A549 (cell line): ENCODE measurements around the gene ARHGAP4.

Experiments
- EP300 ChIP-seq, 2 experiments: fragments of >200 bp; sonication (Bioruptor Twin); formaldehyde crosslinking; IDR thresholded peaks; 2 replicates in 1 of 2; 3 replicates in 1 of 2; pipeline ENCODE4 v1.6.1; 2016 to 2017
- RARB ChIP-seq: fragments of 250-450 bp; sonication (Bioruptor Pico); IDR thresholded peaks from 2 replicates; pipeline ENCODE4 v1.8.0; 2021; ENCODE audit warnings: mild to moderate bottlenecking, moderate library complexity
- TF ChIP-seq, protein P1 (sequence below): fragments of 200-600 bp; sonication (generic); IDR thresholded peaks from 2 replicates; pipeline ENCODE4 v1.6.1; 2016; ENCODE audit warnings: antibody characterized with exemption, mild to moderate bottlenecking, moderate library complexity
- TF ChIP-seq, protein P2 (sequence below): fragments of >200 bp; sonication (Bioruptor Twin); formaldehyde crosslinking; IDR thresholded peaks from 3 replicates; pipeline ENCODE4 v1.5.1; 2016
- TF ChIP-seq, protein P3 (sequence below): fragments of 250-450 bp; sonication (Bioruptor Pico); IDR thresholded peaks from 2 replicates; pipeline ENCODE4 v1.5.0; 2020; ENCODE audit warnings: low read depth, mild to moderate bottlenecking, moderate library complexity

DNA sequence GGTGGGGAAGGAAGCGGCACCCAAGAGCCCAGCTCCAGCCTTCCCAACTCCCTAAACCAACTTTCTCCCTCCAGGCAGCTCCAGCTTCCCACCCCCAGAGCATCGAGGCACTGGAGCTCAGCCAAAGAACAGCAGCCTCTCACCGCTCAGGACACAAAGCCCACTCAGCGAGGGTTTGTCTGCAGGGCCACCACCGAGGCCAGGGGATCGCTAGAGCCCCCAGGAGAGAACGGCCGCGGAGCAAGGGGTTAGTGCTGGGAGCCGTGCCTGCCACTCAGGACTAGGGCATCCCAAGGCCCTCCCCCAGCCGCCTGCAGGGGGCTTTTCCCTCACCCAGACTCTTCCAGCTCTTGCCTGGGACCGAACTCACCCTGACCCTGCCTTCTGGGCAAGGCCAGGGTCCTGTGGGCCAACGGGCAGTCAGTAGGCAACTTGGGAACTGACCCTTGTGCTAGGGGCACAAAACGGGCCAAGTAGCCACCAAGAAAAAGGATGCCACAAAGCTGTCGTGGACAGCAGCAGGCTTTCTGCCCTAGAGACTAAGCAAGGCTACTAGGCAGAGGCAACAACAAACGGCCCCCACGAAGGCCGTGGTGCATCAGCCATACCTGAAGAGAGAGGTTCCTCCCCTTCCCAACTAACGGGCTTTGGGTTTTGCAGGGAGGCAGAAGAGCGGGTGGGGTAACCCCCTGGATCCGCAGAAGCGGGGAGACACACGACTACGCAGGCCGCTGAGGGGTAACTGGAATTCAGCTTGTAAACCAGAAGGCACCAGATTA is 43.2 kb upstream of the ARHGAP4 start:
- TF ChIP-seq, protein P1, sequence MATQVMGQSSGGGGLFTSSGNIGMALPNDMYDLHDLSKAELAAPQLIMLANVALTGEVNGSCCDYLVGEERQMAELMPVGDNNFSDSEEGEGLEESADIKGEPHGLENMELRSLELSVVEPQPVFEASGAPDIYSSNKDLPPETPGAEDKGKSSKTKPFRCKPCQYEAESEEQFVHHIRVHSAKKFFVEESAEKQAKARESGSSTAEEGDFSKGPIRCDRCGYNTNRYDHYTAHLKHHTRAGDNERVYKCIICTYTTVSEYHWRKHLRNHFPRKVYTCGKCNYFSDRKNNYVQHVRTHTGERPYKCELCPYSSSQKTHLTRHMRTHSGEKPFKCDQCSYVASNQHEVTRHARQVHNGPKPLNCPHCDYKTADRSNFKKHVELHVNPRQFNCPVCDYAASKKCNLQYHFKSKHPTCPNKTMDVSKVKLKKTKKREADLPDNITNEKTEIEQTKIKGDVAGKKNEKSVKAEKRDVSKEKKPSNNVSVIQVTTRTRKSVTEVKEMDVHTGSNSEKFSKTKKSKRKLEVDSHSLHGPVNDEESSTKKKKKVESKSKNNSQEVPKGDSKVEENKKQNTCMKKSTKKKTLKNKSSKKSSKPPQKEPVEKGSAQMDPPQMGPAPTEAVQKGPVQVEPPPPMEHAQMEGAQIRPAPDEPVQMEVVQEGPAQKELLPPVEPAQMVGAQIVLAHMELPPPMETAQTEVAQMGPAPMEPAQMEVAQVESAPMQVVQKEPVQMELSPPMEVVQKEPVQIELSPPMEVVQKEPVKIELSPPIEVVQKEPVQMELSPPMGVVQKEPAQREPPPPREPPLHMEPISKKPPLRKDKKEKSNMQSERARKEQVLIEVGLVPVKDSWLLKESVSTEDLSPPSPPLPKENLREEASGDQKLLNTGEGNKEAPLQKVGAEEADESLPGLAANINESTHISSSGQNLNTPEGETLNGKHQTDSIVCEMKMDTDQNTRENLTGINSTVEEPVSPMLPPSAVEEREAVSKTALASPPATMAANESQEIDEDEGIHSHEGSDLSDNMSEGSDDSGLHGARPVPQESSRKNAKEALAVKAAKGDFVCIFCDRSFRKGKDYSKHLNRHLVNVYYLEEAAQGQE, result no peak
- TF ChIP-seq, protein P2, sequence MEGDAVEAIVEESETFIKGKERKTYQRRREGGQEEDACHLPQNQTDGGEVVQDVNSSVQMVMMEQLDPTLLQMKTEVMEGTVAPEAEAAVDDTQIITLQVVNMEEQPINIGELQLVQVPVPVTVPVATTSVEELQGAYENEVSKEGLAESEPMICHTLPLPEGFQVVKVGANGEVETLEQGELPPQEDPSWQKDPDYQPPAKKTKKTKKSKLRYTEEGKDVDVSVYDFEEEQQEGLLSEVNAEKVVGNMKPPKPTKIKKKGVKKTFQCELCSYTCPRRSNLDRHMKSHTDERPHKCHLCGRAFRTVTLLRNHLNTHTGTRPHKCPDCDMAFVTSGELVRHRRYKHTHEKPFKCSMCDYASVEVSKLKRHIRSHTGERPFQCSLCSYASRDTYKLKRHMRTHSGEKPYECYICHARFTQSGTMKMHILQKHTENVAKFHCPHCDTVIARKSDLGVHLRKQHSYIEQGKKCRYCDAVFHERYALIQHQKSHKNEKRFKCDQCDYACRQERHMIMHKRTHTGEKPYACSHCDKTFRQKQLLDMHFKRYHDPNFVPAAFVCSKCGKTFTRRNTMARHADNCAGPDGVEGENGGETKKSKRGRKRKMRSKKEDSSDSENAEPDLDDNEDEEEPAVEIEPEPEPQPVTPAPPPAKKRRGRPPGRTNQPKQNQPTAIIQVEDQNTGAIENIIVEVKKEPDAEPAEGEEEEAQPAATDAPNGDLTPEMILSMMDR, result no peak
- TF ChIP-seq, protein P3, sequence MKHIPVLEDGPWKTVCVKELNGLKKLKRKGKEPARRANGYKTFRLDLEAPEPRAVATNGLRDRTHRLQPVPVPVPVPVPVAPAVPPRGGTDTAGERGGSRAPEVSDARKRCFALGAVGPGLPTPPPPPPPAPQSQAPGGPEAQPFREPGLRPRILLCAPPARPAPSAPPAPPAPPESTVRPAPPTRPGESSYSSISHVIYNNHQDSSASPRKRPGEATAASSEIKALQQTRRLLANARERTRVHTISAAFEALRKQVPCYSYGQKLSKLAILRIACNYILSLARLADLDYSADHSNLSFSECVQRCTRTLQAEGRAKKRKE (CRISPR knock-in tag), result no peak
- no peak for TF ChIP-seq EP300 (IDR thresholded peaks at IDR 0.05)
- no peak for TF ChIP-seq RARB
